Measurements from ENCODE around the gene RNF34. TPM values are rescaled to one million over a fixed set of nuclear protein-coding genes. Genes with fewer than 3 reads are reported as not detected.
"Not testable (repeated sequence)": the region's sequence is repeated elsewhere in the genome, so short reads cannot be mapped to it uniquely, and the experiment has no call there.

RNF34 gene
- total RNA-seq, 2 donors from 2014 or later: 20.3 to 51.5 TPM

DNA sequence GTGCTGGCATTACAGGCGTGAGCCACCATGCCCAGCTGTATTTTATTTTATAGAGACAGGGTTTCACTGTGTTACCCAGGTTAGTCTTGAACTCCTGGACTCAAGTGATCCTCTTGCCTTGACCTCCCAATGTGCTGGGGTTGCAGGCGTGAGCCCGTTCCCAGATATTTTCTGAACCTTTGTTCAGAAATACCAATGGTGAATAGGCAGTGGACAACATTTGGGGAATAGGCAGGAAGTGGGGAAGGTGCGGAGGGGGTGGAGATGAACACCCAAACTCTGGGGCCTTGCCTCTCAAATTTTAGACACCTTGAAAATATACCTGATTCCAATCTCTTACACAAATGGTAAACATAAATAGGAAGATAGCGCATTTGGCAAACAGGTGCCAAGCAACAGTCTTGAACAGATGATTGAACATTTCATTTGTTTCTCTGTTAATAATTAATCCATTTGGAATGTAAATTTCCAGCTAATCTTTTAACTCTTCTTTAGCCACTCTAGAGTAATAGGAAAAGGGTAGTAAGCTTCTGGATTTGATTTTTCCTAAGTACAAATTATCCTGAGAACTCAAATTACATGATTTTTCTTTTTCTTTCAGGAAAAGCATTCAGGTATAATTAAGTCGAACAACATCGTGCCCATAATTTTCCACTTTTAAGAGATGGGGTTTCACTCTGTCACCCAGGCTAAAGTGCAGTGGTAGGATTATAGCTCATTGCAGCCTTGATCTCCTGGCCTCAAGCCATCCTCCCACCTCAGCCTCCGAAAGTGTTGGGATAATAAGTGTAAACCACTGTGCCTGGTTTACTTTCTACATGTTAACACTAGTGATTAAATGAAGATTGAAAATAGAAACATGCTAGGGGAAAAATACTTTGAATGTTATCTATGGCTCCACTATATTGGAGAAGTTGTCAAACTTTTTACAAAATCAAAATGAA lies 22.9 kb upstream of the RNF34 start:
- DNase-seq (ENCODE audit: low spot score): no peak
- Histone ChIP-seq H3K27ac (no peak overlapping the region), H3K4me1 (replicated peaks) (no peaks in the 10 kb centered on the region), H3K36me3 (no peaks in the 10 kb centered on the region), H3K27me3 (replicated peaks; ENCODE audit: insufficient read depth) (no peaks in the 10 kb centered on the region), H3K4me3 (no peak overlapping the region), H3K9me3 (no peaks in the 10 kb centered on the region)
- TF ChIP-seq POLR2AphosphoS5 (IDR thresholded peaks at IDR 0.05) (no peak), POLR2A (IDR thresholded peaks at IDR 0.05) (no peak)
- TF ChIP-seq, protein P1, sequence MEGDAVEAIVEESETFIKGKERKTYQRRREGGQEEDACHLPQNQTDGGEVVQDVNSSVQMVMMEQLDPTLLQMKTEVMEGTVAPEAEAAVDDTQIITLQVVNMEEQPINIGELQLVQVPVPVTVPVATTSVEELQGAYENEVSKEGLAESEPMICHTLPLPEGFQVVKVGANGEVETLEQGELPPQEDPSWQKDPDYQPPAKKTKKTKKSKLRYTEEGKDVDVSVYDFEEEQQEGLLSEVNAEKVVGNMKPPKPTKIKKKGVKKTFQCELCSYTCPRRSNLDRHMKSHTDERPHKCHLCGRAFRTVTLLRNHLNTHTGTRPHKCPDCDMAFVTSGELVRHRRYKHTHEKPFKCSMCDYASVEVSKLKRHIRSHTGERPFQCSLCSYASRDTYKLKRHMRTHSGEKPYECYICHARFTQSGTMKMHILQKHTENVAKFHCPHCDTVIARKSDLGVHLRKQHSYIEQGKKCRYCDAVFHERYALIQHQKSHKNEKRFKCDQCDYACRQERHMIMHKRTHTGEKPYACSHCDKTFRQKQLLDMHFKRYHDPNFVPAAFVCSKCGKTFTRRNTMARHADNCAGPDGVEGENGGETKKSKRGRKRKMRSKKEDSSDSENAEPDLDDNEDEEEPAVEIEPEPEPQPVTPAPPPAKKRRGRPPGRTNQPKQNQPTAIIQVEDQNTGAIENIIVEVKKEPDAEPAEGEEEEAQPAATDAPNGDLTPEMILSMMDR (IDR thresholded peaks at IDR 0.05): no peak
- WGBS: 79% methylated on average over 8 of the region's 8 CpGs
- intact Hi-C loops (cut with DNase I): no loop called here

DNA sequence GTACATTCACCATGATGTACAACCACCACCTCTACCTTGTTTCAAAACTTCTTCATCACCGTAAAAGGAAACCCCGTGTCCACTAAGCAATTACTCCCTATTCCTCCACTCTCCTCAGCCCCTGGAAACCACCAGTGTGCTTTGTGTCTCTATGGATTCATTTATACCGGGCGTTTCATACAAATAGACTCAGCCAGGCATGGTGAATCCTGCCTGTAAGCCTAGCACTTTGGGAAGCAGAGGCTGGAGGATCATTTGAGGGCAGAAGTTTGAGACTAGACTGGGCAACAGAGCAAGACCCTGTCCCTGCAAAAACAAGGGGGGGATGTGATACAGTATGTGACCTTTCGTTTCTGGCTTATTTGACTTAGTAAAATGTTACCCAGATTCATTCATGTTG lies 21.2 kb upstream of the RNF34 start:
- Histone ChIP-seq H3K4me3 (no peak overlapping the region), H3K4me1 (replicated peaks) (no peaks in the 10 kb centered on the region), H3K9me3 (no peaks in the 10 kb centered on the region), H3K27ac (no peak overlapping the region), H3K36me3 (no peaks in the 10 kb centered on the region), H3K27me3 (replicated peaks; ENCODE audit: insufficient read depth) (no peaks in the 10 kb centered on the region)
- intact Hi-C loops (cut with DNase I): no loop called here
- TF ChIP-seq POLR2AphosphoS5 (IDR thresholded peaks at IDR 0.05) (no peak), POLR2A (IDR thresholded peaks at IDR 0.05) (no peak)
- TF ChIP-seq, protein P1 (IDR thresholded peaks at IDR 0.05): no peak
- no peak for DNase-seq (ENCODE audit: low spot score)
- WGBS: 84% methylated on average over 5 of the region's 5 CpGs

DNA sequence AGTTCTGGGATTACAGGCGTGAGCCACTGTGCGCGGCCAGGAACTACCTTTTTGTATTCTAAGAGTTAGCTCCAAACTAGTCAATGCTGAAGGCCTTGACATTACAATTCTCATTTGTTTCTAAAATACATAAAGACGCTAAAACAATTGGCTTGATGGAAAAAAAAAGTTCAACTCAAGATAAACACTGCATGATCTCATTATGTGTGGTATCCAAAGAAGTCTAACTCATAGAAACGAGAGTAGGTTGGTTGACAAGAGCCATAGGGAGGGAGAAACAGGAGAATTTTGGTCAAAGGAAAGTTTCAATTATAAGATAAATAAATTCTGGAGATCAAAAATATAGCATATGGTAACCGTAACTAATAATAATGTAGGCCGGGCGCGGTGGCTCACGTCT lies 20.0 kb upstream of the RNF34 start:
- no peak overlapping the region for H3K4me3 ChIP-seq
- no peak overlapping the region for H3K27ac ChIP-seq
- no peak for TF ChIP-seq POLR2AphosphoS5 (IDR thresholded peaks at IDR 0.05)
- TF ChIP-seq POLR2A (IDR thresholded peaks at IDR 0.05): no peak
- H3K9me3 ChIP-seq: no peaks in the 10 kb centered on the region
- H3K4me1 ChIP-seq (replicated peaks): no peaks in the 10 kb centered on the region
- no peak for DNase-seq (ENCODE audit: low spot score)
- WGBS: 88% methylated on average over 10 of the region's 10 CpGs
- intact Hi-C loops (cut with DNase I): no loop called here
- no peaks in the 10 kb centered on the region for H3K36me3 ChIP-seq
- no peaks in the 10 kb centered on the region for H3K27me3 ChIP-seq (replicated peaks; ENCODE audit: insufficient read depth)

DNA sequence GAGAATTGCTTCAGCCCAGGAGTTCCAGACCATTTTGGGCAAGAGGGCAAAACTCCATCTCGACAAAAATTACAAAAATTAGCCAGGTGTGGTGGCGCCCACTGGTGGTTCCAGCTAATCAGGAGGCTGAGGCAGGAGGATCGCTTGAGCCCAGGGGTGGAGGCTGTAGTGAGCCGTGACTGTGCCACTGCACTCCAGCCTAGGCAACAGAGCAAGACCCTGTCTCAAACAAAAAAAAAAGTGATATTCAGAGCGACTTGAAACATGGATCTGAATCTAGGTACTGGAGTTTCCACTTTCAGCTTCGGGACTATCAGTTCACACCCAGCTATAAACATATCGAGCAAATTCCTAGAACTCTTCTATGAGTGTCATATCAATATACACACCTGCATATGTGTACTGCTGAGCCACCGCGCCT lies 16.3 kb upstream of the RNF34 start:
- H3K9me3 ChIP-seq: no peaks in the 10 kb centered on the region
- 92% methylated on average over 9 of the region's 9 CpGs for WGBS
- H3K36me3 ChIP-seq: no peaks in the 10 kb centered on the region
- no peaks in the 10 kb centered on the region for H3K4me1 ChIP-seq (replicated peaks)
- DNase-seq (ENCODE audit: low spot score): no peak
- no peak overlapping the region for H3K27ac ChIP-seq
- TF ChIP-seq, protein P1 (IDR thresholded peaks at IDR 0.05): no peak
- TF ChIP-seq POLR2A (IDR thresholded peaks at IDR 0.05): no peak
- TF ChIP-seq POLR2AphosphoS5 (IDR thresholded peaks at IDR 0.05): no peak
- H3K27me3 ChIP-seq (replicated peaks; ENCODE audit: insufficient read depth): no peaks in the 10 kb centered on the region
- no peak overlapping the region for H3K4me3 ChIP-seq
- intact Hi-C loops (cut with DNase I): no loop called here

DNA sequence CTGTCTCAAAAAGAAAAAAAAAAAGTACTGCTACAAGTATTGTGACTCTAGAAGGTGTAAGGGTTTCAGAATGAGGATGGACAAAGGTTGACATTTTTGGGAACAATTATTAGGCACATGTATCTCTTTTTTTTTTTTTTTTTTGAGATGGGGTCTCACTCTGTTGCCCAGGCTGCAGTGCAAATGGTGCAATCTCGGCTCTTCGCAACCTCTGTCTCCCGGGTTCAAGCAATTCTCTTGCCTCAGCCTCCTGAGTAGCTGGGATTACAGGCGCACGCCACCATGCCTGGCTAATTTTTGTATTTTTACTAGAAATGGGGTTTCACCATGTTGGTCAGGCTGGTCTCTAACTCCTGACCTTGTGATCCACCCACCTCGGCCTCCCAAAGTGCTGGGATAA lies 15.0 kb upstream of the RNF34 start:
- H3K9me3 ChIP-seq; intact Hi-C loops (cut with DNase I); H3K4me3 ChIP-seq; H3K27ac ChIP-seq; H3K27me3 ChIP-seq (replicated peaks; ENCODE audit: insufficient read depth); H3K36me3 ChIP-seq; DNase-seq (ENCODE audit: low spot score); H3K4me1 ChIP-seq (replicated peaks): not testable (repeated sequence)
- WGBS: 70% methylated on average over 6 of the region's 6 CpGs
